HEK293 (cell line): ENCODE data around the gene SLC35G6.

Experiments
- CTCF ChIP-seq: fragments of 450-650 bp; formaldehyde crosslinking; IDR thresholded peaks from 2 replicates; pipeline ENCODE4 v1.5.1; 2016; ENCODE audit warnings: missing biosample characterization, missing genetic modification characterization
- ZNF768 ChIP-seq: fragments of 450-650 bp; formaldehyde crosslinking; IDR thresholded peaks from 2 replicates; pipeline ENCODE4 v1.5.1; 2018; ENCODE audit warnings: missing biosample characterization, mild to moderate bottlenecking, missing genetic modification characterization

GRCh38 chr17:7502987-7503386 is 21.7 kb downstream of the SLC35G6 start:
- TF ChIP-seq ZNF768 (tag by site-specific recombination) (no peak), CTCF (tag by site-specific recombination) (no peak)
